ENCODE data around the gene FCRL1.

FCRL1 gene

GRCh38 chr1:157798211-157798610 is 21.7 kb downstream of the FCRL1 start:
- DNase-seq: no peak

- no peak for DNase-seq
Observed at GRCh38 chr1:157785248-157785647, 34.7 kb downstream of the FCRL1 start.

GRCh38 chr1:157784801-157785200 is 35.1 kb downstream of the FCRL1 start:
- no peak for DNase-seq

GRCh38 chr1:157782931-157783330 is 37.0 kb downstream of the FCRL1 start:
- DNase-seq: no peak

GRCh38 chr1:157781048-157781447 is 38.9 kb downstream of the FCRL1 start:
- DNase-seq: no peak

- DNase-seq: no peak
Observed at GRCh38 chr1:157776971-157777391, 42.9 kb downstream of the FCRL1 start, which contains the start of gene FCRL2. Gene FCRL2 (minus strand): TSS chr1:157777132. CDS start chr1:157777073, 59 bp downstream.

- DNase-seq: no peak
Observed at GRCh38 chr1:157775101-157775870, 44.6 kb downstream of the FCRL1 start.

- DNase-seq: no peak
Observed at GRCh38 chr1:157774412-157774811, 45.5 kb downstream of the FCRL1 start.

GRCh38 chr1:157773493-157774350 is 46.2 kb downstream of the FCRL1 start:
- no peak for DNase-seq

- DNase-seq: no peak
Observed at GRCh38 chr1:157771661-157772425, 48.1 kb downstream of the FCRL1 start.

GRCh38 chr1:157770442-157771043 is 49.4 kb downstream of the FCRL1 start:
- DNase-seq: no peak

GRCh38 chr1:157766792-157767191 is 53.1 kb downstream of the FCRL1 start:
- no peak for DNase-seq

- no peak for DNase-seq
Observed at GRCh38 chr1:157758018-157758417, 61.9 kb downstream of the FCRL1 start.

GRCh38 chr1:157753611-157754010 is 66.3 kb downstream of the FCRL1 start:
- DNase-seq: no peak

GRCh38 chr1:157751283-157751682 is 68.6 kb downstream of the FCRL1 start:
- no peak for DNase-seq

- no peak for DNase-seq
Observed at GRCh38 chr1:157748262-157748817, 71.6 kb downstream of the FCRL1 start.

Measured in NCI-H2171 (cell line).